NOMO-1 (cell line): ENCODE data around the gene TRIM16.
"Not testable (repeated sequence)": the region's sequence is repeated elsewhere in the genome, so short reads cannot be mapped to it uniquely, and the experiment has no call there.

Experiments
- DNase-seq, 2 experiments: peaks; one replicate each; lab custom pipeline; 2025; ENCODE audit not compliant: unreplicated experiment in 2 of 2; lab: John Stamatoyannopoulos, UW

The TRIM16 gene

GRCh38 chr17:15619331-15620058 is 64.6 kb downstream of the TRIM16 start, which contains the start of gene FBXW10B:
Gene FBXW10B (minus strand): TSS chr17:15619704. CDS start chr17:15619512, 192 bp downstream.
- not testable (repeated sequence) for DNase-seq

GRCh38 chr17:15616828-15617227 is 67.3 kb downstream of the TRIM16 start:
- not testable (repeated sequence) for DNase-seq

DNA sequence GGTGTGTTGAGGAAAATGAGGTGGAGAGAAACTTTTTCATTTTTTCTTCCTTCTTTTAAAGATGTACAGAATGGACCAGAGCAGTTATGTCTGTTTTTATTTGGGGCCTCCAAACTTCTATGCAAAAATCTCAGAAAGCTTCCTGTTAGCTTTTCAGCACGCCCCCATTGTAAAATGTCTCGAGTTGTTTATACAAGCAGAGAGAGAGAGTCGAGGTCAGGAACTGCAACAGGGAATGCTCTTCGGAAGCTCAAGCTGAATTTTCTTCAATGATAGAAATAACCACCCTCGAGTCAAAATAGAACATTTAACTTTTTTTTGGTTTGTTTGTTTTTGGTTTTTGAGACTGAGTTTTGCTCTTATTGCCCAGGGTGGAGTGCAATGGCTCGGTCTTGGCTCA is 68.3 kb downstream of the TRIM16 start:
- DNase-seq, result not testable (repeated sequence)

DNA sequence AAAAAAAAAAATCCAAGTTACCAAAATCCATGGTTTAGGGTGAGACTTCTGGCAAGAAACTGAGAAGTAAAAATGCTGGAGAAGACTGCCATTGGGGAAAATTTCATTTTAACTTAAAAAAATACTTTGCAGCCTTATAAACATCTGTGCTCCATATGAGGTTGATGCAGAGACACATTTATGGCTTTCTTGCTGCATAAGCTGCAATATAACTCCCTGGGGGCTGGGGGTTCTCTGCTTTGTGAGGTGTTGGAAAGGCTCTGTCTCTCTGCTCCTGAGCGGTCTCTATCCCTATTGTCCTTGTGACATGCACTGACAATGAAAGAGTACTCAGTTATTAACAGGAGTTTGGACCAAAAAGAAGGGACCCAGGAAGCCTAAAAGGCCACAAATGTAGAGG is 71.0 kb downstream of the TRIM16 start:
- not testable (repeated sequence) for DNase-seq

GRCh38 chr17:15592960-15593359 is 91.2 kb downstream of the TRIM16 start:
- peak; percentile 23 to 46 for DNase-seq

DNA sequence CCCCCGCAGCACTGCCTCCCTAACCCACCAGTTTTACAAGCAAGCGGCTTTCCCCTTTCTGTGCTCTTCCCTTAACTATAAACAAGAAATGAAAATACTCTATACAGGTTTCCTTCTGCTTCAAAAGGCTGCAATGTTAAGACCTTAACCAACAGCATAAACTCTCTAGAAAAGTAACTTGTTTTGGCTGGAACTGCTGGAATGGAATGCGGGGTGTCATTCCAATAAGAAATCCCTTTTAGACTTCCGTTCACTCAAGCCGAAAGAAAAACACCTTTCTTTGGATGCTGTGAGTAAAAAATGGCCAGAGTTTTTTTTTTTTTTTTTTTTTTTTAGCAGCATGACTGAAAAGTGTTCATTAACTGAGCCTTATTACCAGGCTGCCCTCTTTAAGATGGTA is 92.1 kb downstream of the TRIM16 start:
- DNase-seq, result not testable (repeated sequence)

DNA sequence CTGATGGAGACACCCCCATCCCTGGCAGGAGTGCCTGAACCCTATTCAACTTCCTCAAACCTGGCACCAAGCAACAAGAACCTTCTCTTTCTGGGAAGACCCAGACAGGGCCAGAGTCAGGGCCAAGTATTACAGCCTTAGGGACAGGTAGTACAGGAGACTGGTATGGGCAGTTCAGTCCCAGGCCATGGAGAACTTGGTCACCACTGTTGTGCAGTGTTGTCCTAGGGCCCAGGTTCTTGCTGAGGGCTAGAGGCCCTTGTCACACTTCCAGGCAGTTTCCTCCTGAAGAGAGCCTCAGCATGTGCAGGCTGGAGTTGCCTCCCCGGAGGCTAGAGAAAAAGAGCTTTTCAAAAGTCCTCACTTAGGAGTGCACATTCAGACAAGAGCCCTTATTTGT is 93.3 kb downstream of the TRIM16 start:
- DNase-seq, result not testable (repeated sequence)

DNA sequence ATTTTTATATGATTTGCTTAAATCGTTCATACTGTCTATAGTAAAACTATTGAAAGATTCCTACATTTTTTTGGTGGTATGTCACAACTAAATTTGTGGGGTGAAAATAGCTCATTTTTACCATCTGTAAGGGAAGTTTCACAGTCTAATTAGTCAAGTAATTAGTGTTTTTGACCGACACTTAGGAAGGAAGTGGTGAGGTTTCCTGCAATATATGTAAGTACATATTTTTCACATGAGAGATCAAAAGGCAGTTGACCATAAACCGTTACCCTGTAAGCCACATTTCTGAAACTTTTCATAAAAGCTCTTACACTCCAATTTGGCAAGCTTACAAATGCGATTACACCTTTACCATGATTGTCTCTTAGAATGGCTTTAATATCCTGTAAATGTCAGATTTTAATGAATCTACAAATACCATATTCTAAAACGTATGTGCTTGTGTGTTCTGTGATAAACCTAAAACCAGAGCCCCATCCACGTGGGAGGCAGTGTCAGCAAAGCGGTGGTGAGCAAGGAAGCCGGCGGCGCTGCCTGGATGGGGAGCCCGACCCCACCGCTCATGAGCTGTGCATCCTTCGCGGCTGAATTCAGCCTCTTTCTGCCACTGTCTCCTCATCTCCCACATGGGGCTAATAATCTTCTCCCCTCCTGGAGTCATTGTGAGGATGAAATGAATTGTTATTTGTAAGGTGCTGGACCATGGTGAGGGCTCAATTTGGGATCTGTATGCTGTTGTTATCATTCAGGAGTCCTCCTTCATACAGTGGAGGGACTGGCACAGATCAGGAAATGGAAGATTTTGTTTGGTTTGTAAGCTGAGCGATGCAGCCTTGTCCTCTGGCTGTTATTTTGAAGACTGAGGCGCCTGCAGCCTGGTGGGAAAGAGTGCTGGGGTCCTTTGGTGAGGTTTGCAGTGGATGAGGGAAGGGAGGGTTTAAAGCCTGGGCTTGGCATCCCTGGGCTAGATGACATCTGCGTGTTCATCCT is 94.3 kb downstream of the TRIM16 start:
- DNase-seq, result not testable (repeated sequence)

- not testable (repeated sequence) for DNase-seq
Measured at GRCh38 chr17:15588017-15588416, 96.1 kb downstream of the TRIM16 start.

GRCh38 chr17:15583313-15583712 is 100.8 kb downstream of the TRIM16 start:
- not testable (repeated sequence) for DNase-seq

DNA sequence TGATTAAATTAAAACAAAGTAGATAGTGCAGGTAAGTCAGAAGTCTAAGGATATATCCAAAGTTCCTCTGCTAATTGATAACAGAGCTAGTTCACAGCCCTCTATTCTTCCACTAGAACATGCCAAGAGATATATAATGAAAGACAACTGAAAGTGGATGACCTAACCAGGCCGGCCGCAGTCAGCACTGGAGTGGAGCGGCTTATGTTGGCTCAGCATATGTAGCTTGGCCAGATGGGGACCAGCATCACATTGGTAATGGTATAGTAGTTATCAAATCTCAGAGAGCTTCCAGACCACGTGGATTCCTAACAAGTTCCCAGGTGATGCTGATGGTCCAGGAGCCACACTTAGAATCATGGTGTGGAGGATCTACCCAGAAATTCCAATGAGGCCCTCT is 102.6 kb downstream of the TRIM16 start:
- not testable (repeated sequence) for DNase-seq
